ENCODE measurements around the gene FHAD1.
A peak's percentile ranks its signal among the peaks of the same experiment; 100 is the strongest.
"Not testable (repeated sequence)": the region's sequence is repeated elsewhere in the genome, so short reads cannot be mapped to it uniquely, and the experiment has no call there.

The FHAD1 gene

DNA sequence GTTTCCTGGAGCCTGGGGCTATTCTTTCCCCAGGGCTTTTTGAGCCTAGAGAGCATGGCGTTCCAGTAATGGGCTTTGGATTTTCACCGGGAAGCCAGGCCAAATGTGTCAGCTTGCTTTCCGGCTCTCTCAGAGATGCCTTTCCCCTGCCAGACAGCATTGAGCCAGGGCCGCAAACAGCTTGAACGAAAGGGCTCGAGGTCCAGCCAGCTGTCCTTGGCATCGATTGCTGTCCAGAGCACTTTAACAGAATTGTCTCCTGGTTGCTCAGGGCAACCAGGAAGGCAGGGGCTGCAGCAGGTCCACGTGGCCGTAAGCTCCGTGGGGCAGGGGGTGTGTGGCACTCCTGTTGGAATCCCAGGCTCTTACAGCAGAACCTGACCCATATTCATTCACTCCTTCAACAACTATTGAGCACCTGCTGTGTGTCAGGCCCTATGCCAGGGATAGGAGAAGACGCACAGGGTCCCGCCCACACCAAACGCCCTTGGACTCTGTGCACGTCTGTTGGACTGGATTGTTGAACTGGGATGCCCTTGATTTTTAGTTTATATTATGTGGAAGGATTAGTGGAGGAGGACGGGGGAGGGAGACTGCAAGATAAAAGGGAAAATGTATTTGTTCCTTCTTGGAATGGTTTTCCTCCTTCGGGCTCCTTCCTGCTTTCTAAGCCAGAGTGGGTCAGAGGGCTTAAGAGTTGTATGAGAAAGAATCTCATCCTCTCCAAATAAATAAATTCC, 123.9 kb downstream of the FHAD1 start:
- no peak for DNase-seq (ENCODE audit: low spot score)

GRCh38 chr1:15371610-15372545, 124.9 kb downstream of the FHAD1 start:
- DNase-seq (ENCODE audit: low spot score) = no peak

DNA sequence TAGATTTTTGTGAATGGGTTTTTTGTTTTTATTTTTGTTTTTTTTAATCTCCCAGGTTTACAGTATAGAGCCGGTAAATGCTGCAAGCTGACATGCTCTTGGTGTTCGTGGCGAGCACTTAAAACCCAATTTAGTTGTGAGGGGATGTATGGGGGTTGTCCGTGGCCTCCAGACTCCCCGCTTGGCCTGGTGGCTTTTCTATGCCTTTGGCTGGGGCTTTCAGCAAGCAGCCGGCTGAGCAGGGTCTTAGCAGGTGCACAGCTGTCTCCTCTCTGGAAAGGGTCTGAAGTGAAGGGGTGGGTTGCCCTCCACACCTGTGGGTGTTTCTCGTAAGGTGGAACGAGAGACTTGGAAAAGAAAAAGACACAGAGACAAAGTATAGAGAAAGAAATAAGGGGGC, 131.7 kb downstream of the FHAD1 start:
- no peak for DNase-seq (ENCODE audit: low spot score)

DNA sequence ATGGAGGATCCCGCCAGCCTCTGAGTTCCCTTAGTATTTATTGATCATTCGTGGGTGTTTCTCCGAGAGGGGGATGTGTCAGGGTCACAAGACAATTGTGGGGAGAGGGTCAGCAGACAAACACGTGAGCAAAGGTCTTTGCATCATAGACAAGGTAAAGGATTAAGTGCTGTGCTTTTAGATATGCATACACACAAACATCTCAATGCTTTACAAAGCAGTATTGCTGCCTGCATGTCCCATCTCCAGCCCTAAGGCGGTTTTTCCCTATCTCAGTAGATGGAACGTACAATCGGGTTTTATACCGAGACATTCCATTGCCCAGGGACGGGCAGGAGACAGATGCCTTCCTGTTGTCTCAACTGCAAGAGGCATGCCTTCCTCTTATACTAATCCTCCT, 132.1 kb downstream of the FHAD1 start:
- DNase-seq (ENCODE audit: low spot score) = not testable (repeated sequence)

DNA sequence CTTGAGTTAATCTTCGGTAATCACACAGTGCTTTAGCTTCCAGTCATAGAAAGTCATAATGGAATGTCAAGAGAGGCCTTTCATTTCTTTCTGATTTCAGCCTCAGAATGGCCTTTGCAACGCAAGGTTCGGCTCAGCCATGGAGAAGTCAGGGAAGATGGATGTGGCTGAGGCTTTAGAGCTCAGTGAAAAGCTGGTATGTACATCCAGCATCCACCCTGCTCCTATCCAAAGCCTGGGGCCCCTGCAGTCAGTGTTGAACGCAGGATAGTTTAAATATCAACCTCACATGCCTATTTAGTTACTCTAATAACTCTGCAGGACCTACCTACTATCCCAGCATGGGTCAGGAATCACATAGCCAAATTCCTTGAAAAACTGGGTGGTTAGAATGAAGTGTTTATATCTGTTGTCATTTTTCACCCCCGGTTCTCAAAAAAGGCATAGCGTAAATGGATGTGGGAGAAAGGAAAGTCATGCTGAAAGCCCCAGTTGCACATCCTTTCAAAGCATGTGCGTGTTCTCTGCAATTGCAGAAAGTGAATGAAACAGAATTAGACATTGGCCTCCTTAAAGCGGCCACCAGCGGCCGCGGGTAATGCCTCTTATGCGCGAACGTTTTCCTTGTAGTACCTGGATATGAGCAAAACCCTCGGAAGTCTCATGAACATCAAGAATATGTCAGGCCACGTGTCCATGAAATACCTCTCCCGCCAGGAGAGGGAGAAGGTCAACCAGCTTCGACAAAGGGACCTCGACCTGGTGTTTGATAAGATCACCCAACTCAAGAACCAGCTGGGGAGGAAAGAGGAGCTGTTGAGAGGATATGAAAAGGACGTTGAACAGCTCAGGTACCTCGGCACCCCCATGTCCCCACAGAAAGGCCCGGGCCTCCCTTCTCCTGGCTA, 133.8 kb downstream of the FHAD1 start:
- DNase-seq (ENCODE audit: low spot score) = no peak

GRCh38 chr1:15381805-15382204, 134.8 kb downstream of the FHAD1 start:
- DNase-seq (ENCODE audit: low spot score) = no peak

DNA sequence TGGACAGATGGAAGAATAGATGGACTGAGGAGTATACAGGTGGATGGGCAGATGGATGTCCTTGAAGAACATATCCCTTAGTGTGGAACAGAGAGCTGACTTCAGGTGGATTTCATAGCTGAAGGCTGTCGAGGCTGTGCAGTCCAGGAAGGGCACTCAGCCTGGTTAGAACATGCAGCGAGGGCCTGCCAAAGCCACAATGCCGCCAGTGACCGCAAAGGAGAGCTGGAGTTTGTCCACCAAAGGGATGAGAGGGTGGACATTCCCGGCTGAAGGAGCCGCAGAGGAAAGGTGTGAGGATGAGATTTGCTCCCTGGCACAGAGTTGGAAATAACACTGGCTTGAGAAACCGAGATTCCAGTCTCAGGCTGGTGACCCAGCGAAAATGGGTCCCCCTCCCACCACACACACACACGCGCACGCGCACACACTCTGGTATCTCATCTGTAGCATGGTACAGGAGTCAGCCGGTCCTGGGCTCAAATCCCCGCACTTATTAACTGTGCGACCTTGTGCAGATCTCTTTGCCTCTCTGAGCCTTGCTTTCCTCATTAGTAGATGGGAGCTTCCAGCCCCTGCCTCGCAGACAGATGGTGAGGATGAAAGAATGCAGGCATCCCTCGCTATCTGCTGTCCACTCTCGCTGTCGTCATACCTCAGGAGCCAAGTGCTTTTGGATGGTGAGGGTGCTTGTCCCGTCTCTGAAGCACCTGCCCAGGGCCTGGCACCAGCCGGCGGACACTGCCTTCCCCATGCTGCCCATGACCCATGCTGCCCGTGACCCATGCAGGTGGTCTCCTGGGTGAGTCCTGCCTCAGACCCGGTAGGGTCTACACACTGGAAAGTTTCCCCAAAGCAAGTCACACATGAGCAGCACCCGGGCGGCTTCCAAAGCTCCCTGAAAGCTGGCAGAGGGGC, 135.8 kb downstream of the FHAD1 start:
- DNase-seq (ENCODE audit: low spot score) = no peak

- DNase-seq (ENCODE audit: low spot score) = no peak
Observed at GRCh38 chr1:15383810-15384209, 136.8 kb downstream of the FHAD1 start.

DNA sequence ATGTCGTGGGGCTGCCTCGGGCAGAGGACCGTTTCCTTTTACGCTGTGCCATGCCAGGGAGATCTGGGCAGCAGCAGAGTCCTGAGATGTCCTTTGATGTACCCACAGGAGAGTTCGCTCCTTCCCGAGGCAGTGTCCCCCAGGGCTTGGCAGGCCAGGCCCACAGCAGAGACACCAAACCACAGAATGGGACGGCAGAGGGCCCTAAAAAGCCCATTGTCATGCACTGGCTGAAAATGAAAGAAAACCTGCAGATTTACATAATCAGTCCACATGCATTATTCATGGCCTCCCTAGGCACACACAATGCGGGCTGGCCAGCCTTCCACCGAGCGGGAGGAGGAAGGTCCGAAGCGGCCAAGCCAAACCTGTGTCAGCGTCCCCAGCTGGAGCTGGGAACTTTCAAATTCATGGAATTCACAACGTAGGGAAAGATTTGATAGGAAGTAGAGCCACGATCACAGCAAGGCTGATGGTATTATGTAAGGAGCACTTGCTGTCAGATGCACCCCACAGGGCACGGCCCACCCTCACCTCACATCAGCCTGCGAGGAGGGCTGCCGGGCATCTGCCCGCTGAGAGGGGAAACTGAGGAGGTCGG, 137.4 kb downstream of the FHAD1 start:
- peak; percentile 36 for DNase-seq (ENCODE audit: low spot score)

- DNase-seq (ENCODE audit: low spot score) = no peak
Observed at GRCh38 chr1:15385420-15385819, 138.4 kb downstream of the FHAD1 start.

DNA sequence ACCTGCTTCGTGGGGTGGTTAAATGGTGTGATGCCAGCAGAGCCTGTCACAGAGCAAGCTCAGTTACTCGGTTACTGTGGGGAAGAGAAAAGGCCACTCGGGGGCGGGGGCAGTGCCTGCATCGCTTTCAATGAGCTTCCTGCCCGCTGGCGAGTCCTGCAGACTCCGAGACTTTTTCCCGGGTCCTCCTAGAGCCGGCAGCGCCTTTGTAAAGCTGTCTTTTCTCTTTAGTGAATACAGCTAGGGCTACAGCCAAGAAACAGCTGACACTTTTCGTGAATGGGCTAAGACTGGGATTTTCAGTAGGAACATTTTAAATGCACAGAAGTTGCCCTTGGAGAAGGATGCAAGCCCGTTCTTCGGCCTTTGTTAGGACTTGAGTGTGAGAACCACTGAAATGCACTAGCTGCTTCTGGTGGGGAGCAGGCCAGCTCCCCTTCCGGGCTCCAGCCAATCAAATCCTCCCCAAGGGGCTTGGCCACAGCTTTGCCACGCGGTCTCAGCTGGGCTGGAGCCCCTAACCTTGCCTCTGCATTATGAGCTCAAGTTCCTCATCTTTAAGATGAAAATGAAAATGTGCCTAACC, 139.2 kb downstream of the FHAD1 start:
- no peak for DNase-seq (ENCODE audit: low spot score)

DNA sequence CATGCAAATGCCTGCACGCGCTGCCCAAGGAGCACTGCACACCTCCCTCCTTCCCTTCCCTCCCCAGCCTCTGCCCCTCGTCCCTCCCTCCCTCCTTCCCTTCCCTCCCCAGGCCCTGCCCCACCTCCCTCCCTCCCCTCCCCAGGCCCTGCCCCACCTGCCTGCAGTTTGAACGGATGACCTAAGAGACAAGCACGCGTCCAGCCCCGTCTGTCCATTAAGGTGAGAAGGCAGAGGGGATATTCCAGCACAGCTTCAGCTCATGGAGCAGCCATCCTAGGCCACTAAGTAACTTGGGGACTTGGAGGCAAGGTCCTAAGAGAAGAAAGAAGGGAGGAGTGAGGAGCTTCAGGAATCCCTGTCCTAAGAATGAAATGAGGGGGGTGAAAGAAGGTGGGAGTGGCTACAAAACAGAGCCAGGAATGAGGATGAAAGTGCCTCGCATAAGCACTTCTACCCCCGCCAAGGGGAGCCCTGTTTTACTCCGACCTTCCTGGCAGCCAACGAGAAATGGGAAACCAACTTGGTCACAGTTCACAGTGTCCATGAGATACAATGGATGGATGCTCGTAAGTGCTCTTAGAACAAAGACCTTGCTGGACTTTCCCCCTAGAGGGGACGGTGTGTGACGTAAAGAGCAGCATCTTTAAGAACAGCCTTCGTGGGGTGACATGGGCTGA, 141.3 kb downstream of the FHAD1 start:
- no peak for DNase-seq (ENCODE audit: low spot score)

- not testable (repeated sequence) for DNase-seq (ENCODE audit: low spot score)
Observed at GRCh38 chr1:15389828-15390227, 142.8 kb downstream of the FHAD1 start.

GRCh38 chr1:15390667-15391066, 143.6 kb downstream of the FHAD1 start:
- DNase-seq (ENCODE audit: low spot score) = no peak

- DNase-seq (ENCODE audit: low spot score) = no peak
Observed at GRCh38 chr1:15391366-15391765, 144.3 kb downstream of the FHAD1 start.

- DNase-seq (ENCODE audit: low spot score) = no peak
Observed at GRCh38 chr1:15393475-15394257, 146.6 kb downstream of the FHAD1 start.

DNA sequence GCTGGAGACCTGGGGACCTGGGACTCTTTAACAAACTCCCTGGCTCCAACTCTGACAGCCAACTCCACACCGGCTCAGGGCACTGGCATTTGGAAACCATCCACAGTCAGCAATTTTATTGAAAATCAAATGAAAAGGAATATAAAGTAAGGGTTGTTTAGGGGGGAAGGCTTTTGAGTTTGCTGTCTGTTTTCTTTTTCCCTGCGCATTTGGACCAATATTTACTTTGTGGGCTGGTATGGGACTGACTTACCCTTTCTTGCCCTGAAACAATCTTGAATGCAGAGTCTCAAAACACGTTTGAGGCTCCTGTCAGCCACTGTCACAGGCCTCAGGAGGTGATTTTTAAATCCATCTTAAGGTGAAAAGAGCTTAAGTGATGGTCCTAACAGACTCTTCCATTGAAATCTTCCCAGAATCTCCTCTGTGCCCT, 147.3 kb downstream of the FHAD1 start:
- no peak for DNase-seq (ENCODE audit: low spot score)

- DNase-seq (ENCODE audit: low spot score) = no peak
Observed at GRCh38 chr1:15397236-15397635, 150.2 kb downstream of the FHAD1 start.

GRCh38 chr1:15399710-15400109, 152.7 kb downstream of the FHAD1 start:
- DNase-seq (ENCODE audit: low spot score) = no peak
